Left lung (tissue), 10 donors: ENCODE results near the gene SMIM13. TPM values are rescaled to one million over a fixed set of nuclear protein-coding genes. Genes with fewer than 3 reads are reported as not detected.

Experiments
- ATAC-seq: fragments of 200-7000 bp; cut with Tn5 transposase; one replicate; pipeline ENCODE4 v1.9.1; 2020; ENCODE audit warnings: moderate library complexity
- DNase-seq, 4 donors: peaks; one replicate each; pipeline ENCODE4 v3.0.0-alpha.2; 2013 to 2020
- H3K27ac ChIP-seq, 2 donors: fragments of 200-600 bp; sonication (generic) in 1 of 2; one replicate each; pipeline versions ENCODE4 v1.5.0 to v1.8.0; 2020 to 2021
- H3K27me3 ChIP-seq, 2 donors: fragments of 200-600 bp; sonication (generic) in 1 of 2; one replicate each; pipeline versions ENCODE4 v1.5.0 to v1.8.0; 2020 to 2021
- H3K36me3 ChIP-seq, 2 donors: fragments of 200-600 bp; sonication (generic) in 1 of 2; one replicate each; pipeline versions ENCODE4 v1.5.0 to v1.8.0; 2020 to 2021
- H3K4me1 ChIP-seq, 2 donors: fragments of 200-600 bp; one replicate each; pipeline ENCODE4 v1.8.0; 2021
- H3K4me3 ChIP-seq, 2 donors: fragments of 200-600 bp; sonication (generic) in 1 of 2; one replicate each; pipeline versions ENCODE4 v1.5.0 to v1.8.0; 2020 to 2021; ENCODE audit warnings: mild to moderate bottlenecking in 1 of 2
- H3K9me3 ChIP-seq, 2 donors: fragments of 200-600 bp; sonication (generic) in 1 of 2; one replicate each; pipeline versions ENCODE4 v1.5.0 to v1.8.0; 2020 to 2021
- CTCF ChIP-seq, 2 donors: fragments of 200-600 bp; sonication (generic) in 1 of 2; IDR thresholded peaks; one replicate each; pipeline versions ENCODE4 v1.5.0 to v1.8.0; 2021; ENCODE audit warnings: antibody characterized with exemption in 2 of 2
- intact Hi-C, 2 donors: fragments of 100-400 bp; cut with DNase I; formaldehyde crosslinking; loops; one replicate each; pipeline versions ENCODE4 v1.11.2 to v1.14.2; 2022
- polyA plus RNA-seq, 6 donors: library from polyadenylated mRNA; unstranded; fragments of 120-200 nt; gene quantifications; one replicate each; pipeline ENCODE4 v1.2.1, GENCODE V29; 2013; ENCODE audit not compliant: insufficient read length in 6 of 6
- total RNA-seq, 2 donors: library from RNA; stranded (reverse); fragmentation: NEBNext Ultra II Directional; extraction: Animal tissue kit (Norgen Biotek cat#: 25700); gene quantifications; one replicate each; pipeline ENCODE4 v1.2.1, GENCODE V29; 2021
- donor health status: DM: no; HTN: yes; CAD: no.
- donor health status: DM: no; HTN: no; CAD: no.

The SMIM13 gene
- total and polyA plus RNA-seq, 8 donors = 9.6 to 18.1 (median 15.8) TPM

DNA sequence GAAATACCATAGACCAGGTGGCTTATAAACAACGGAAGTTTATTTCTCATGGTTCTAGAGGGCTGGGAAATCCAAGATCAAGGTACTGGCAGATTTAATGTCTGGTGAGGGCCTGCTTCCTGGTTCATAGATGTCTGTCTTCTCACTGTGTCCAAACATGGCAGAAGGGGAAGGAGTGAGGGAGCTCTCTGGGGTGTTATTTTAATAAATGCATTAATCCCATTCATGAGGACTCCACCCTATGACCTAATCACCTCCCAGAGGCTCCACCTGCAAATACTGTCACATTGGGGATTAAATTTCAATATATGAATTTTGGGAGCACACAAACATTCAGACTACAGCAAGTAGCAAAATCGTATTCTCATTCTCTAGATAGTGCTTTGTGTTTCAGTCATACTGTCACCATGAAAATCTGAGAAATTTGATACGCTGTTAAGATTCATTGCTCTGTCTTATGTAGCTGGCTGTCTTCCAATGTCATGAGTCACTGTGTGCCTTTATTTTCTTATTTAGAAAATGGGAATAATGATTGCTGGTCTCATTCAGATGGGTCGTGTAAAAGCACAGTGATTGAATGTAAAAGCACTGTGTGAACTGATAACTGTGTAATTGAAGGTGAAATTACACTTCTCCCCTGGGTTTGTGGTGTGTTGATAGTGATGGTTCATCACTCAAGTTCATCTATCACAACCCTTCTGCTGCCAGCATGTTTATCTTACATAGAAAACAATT is 26.8 kb downstream of the SMIM13 start:
- no peak for ATAC-seq
- H3K27ac ChIP-seq = no peak overlapping the region
- no peak for DNase-seq
- H3K27me3 ChIP-seq = no peaks in the 10 kb centered on the region
- no peak overlapping the region for H3K4me3 ChIP-seq
- intact Hi-C loops = no loop called here
- TF ChIP-seq CTCF (IDR thresholded peaks at IDR 0.05) = no peak
- no peaks in the 10 kb centered on the region for H3K9me3 ChIP-seq
- H3K4me1 ChIP-seq = no peaks in the 10 kb centered on the region
- H3K36me3 ChIP-seq = no peaks in the 10 kb centered on the region

DNA sequence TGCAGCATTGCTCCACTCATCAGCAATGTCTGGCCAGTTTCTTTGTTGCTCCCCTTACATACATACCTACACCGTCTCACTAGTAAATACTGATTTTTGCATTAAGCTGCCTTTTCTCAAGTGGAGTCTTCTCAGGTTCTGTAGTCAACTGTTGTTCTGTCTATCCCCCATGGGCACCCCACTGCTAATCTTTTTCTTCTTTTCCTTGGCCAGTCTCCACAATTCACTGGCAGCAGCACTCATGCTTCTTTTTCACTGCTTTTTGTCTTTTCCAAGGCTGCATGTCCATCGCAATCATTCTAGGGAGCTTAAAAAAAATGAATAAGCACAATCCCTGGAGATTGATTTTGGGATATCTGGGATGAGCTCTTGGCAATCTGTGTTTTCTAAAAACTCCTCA is 28.2 kb downstream of the SMIM13 start:
- no peak for TF ChIP-seq CTCF (IDR thresholded peaks at IDR 0.05)
- Histone ChIP-seq H3K27me3 (no peaks in the 10 kb centered on the region), H3K4me1 (no peaks in the 10 kb centered on the region), H3K4me3 (no peak overlapping the region), H3K27ac (no peak overlapping the region), H3K36me3 (no peaks in the 10 kb centered on the region), H3K9me3 (no peaks in the 10 kb centered on the region)
- ATAC-seq (no peak), DNase-seq (no peak)
- intact Hi-C loops = no loop called here

DNA sequence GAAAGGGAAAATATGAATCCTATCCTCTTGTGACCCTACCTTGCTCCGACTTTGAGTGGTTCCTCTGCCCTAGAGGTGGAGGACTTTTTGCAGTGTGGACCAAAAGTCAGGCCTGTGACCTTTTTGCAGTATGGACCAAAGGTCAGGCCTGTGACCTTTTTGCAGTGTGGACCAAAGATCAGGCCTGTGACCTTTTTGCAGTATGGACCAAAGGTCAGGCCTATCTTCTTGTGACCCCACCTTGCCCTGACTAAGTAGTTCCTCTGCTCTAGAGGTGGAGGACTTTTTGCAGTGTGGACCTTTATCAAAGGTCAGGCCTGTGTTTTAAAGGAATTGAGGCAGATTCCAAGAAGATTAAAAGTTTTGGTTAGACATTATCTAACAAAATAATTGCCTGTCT is 28.7 kb downstream of the SMIM13 start:
- Histone ChIP-seq H3K27me3 (no peaks in the 10 kb centered on the region), H3K9me3 (no peaks in the 10 kb centered on the region), H3K36me3 (no peaks in the 10 kb centered on the region), H3K4me3 (no peak overlapping the region), H3K27ac (no peak overlapping the region), H3K4me1 (no peaks in the 10 kb centered on the region)
- TF ChIP-seq CTCF (IDR thresholded peaks at IDR 0.05) = no peak
- ATAC-seq = no peak
- DNase-seq = no peak
- intact Hi-C loops = no loop called here

DNA sequence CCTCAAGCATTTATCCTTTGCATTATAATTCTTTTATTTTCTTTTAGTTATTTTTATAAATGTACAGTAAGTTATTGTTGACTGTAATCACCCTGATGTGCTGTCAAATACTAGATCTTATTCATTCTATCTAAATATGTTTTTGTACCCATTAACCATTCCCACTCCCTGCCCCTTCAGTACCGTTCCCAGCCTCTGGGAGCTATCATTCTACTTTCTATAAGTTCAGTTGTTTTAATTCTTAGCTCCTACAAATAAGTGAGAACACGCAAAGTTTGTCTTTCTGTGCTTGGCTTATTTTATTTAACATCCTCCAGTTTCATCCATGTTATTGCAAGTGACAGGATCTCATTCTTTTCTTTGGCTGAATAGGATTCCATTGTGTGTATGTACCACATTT is 30.3 kb downstream of the SMIM13 start:
- intact Hi-C loops = no loop called here
- H3K27me3 ChIP-seq = no peaks in the 10 kb centered on the region
- no peaks in the 10 kb centered on the region for H3K4me1 ChIP-seq
- no peaks in the 10 kb centered on the region for H3K9me3 ChIP-seq
- no peak overlapping the region for H3K27ac ChIP-seq
- no peak for TF ChIP-seq CTCF (IDR thresholded peaks at IDR 0.05)
- H3K36me3 ChIP-seq = peaks cover 0 to 4% of the 10 kb centered on the region in 2 donors
- no peak for DNase-seq
- no peak overlapping the region for H3K4me3 ChIP-seq
- no peak for ATAC-seq

GRCh38 chr6:11126876-11127275 is 33.2 kb downstream of the SMIM13 start:
- Histone ChIP-seq H3K4me3 (no peak overlapping the region), H3K27me3 (no peaks in the 10 kb centered on the region), H3K27ac (no peak overlapping the region), H3K4me1 (no peaks in the 10 kb centered on the region), H3K9me3 (no peaks in the 10 kb centered on the region), H3K36me3 (peaks cover 0 to 4% of the 10 kb centered on the region in 2 donors)
- ATAC-seq = no peak
- TF ChIP-seq CTCF (IDR thresholded peaks at IDR 0.05) = no peak
- DNase-seq = no peak
- intact Hi-C loops = no loop called here
